Caco-2 (cell line): ENCODE measurements around the gene CUEDC2. TPM values are rescaled to one million over a fixed set of nuclear protein-coding genes. Genes with fewer than 3 reads are reported as not detected.

Experiments used
- BruUV-seq: library from RNA; stranded (reverse); fragments of 400-500 nt; replicated peaks from 2 replicates; lab custom pipeline; 2021; lab: Mats Ljungman, UMichigan
- CTCF ChIA-PET: fragments of 300-600 bp; sonication (Branson Sonifier 250); formaldehyde crosslinking; loops from one replicate; lab custom pipeline; 2022; ENCODE audit warnings: antibody characterized with exemption; lab: Charles Lee
- POLR2A ChIA-PET: fragments of 300-600 bp; sonication (Branson Sonifier 250); formaldehyde crosslinking; loops from one replicate; lab custom pipeline; 2022; ENCODE audit warnings: antibody characterized with exemption; lab: Charles Lee
- DNase-seq, 2 experiments: peaks; one replicate each; pipeline versions ENCODE4 v3.0.0 to v3.0.0-alpha.2; 2020 to 2022
- H3K27me3 ChIP-seq: replicated peaks from 2 replicates; pipeline ENCODE4 v1.6.0; 2011; ENCODE audit warnings: low read length; ENCODE audit not compliant: control insufficient read depth, insufficient read depth
- H3K36me3 ChIP-seq: 2 replicates; pipeline ENCODE4 v1.5.1; 2011; ENCODE audit warnings: low read length; ENCODE audit not compliant: control insufficient read depth, insufficient read depth
- H3K4me1 ChIP-seq: fragments of 250-450 bp; sonication (Bioruptor Pico); 2 replicates; pipeline ENCODE4 v1.5.1; 2020; ENCODE audit warnings: mild to moderate bottlenecking
- H3K4me3 ChIP-seq: 2 replicates; pipeline ENCODE4 v1.5.1; 2011; ENCODE audit warnings: low read depth, mild to moderate bottlenecking, control low read depth, low read length
- H3K9me3 ChIP-seq: fragments of 250-450 bp; sonication (Bioruptor Pico); 2 replicates; pipeline ENCODE4 v1.5.1; 2020; ENCODE audit warnings: mild to moderate bottlenecking, moderate library complexity
- H3K27ac Mint-ChIP-seq: one replicate; pipeline ENCODE4 v1.8.0; 2022; ENCODE audit warnings: mixed read lengths; ENCODE audit not compliant: unreplicated experiment
- H3K27me3 Mint-ChIP-seq: one replicate; pipeline ENCODE4 v1.8.0; 2022; ENCODE audit warnings: mixed read lengths; ENCODE audit not compliant: insufficient read depth, unreplicated experiment
- H3K36me3 Mint-ChIP-seq: one replicate; pipeline ENCODE4 v1.8.0; 2022; ENCODE audit warnings: mild to moderate bottlenecking, mixed read lengths; ENCODE audit not compliant: insufficient read depth, unreplicated experiment
- H3K4me1 Mint-ChIP-seq: one replicate; pipeline ENCODE4 v1.8.0; 2022; ENCODE audit warnings: low read depth, mixed read lengths; ENCODE audit not compliant: unreplicated experiment
- H3K4me3 Mint-ChIP-seq: one replicate; pipeline ENCODE4 v1.8.0; 2022; ENCODE audit warnings: mild to moderate bottlenecking, moderate library complexity, mixed read lengths; ENCODE audit not compliant: unreplicated experiment
- H3K9me3 Mint-ChIP-seq: one replicate; pipeline ENCODE4 v1.8.0; 2022; ENCODE audit warnings: mixed read lengths; ENCODE audit not compliant: unreplicated experiment
- intact Hi-C: fragments of 100-400 bp; cut with micrococcal nuclease; formaldehyde crosslinking; loops from one replicate; pipeline ENCODE4 v1.10.0; 2022; ENCODE audit not compliant: unreplicated experiment
- total RNA-seq: library from RNA; stranded (reverse); gene quantifications from 2 replicates; pipeline ENCODE4 v1.2.3, GENCODE V29; 2022
- TF ChIP-seq, protein P1 (sequence below), 2 experiments: fragments of 200-600 bp in 1 of 2; IDR thresholded peaks; 1 replicate in 1 of 2; 2 replicates in 1 of 2; pipeline versions ENCODE4 v1.5.1 to v1.8.0; 2011 to 2022; ENCODE audit warnings: antibody characterized with exemption in 1 of 2, control low read depth in 1 of 2, inconsistent platforms in 1 of 2, low read depth in 1 of 2, low read length in 1 of 2, mild to moderate bottlenecking in 1 of 2, moderate library complexity in 1 of 2; ENCODE audit not compliant: insufficient read depth in 1 of 2, severe bottlenecking in 1 of 2, unreplicated experiment in 1 of 2

The CUEDC2 gene
- total RNA-seq, 1 experiment from 2014 or later, result 32.1 TPM

- H3K4me3 ChIP-seq, result no peak overlapping the region
- no peak for DNase-seq
- no TSS peak for BruUV-seq
- Mint-ChIP-seq H3K27ac (no peak overlapping the region), H3K9me3 (no peaks in the 10 kb centered on the region), H3K36me3 (no peaks in the 10 kb centered on the region), H3K4me1 (no peaks in the 10 kb centered on the region), H3K4me3 (no peak overlapping the region), H3K27me3 (peaks cover 16% of the 10 kb centered on the region)
- ChIA-PET POLR2A (no interaction called here), CTCF (interaction anchor here (1.4 kb wide), 1 partner anchor 11 kb away, joined by 6 read pairs; no protein-coding TSS in a partner anchor)
- TF ChIP-seq, protein P1, sequence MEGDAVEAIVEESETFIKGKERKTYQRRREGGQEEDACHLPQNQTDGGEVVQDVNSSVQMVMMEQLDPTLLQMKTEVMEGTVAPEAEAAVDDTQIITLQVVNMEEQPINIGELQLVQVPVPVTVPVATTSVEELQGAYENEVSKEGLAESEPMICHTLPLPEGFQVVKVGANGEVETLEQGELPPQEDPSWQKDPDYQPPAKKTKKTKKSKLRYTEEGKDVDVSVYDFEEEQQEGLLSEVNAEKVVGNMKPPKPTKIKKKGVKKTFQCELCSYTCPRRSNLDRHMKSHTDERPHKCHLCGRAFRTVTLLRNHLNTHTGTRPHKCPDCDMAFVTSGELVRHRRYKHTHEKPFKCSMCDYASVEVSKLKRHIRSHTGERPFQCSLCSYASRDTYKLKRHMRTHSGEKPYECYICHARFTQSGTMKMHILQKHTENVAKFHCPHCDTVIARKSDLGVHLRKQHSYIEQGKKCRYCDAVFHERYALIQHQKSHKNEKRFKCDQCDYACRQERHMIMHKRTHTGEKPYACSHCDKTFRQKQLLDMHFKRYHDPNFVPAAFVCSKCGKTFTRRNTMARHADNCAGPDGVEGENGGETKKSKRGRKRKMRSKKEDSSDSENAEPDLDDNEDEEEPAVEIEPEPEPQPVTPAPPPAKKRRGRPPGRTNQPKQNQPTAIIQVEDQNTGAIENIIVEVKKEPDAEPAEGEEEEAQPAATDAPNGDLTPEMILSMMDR (IDR thresholded peaks at IDR 0.05; ENCODE audit: insufficient read depth in 1 of 2, low read depth in 1 of 2, low read length in 1 of 2, severe bottlenecking in 1 of 2, unreplicated experiment in 1 of 2), result no peak
- intact Hi-C loops, result no loop called here
- H3K9me3 ChIP-seq, result no peaks in the 10 kb centered on the region
- H3K4me1 ChIP-seq, result no peaks in the 10 kb centered on the region
- H3K36me3 ChIP-seq, result no peaks in the 10 kb centered on the region
- peaks cover 1% of the 10 kb centered on the region; the same call in 1 of the 2 replicates for H3K27me3 ChIP-seq
Observed at GRCh38 chr10:102410429-102411073, 21.8 kb downstream of the CUEDC2 start.

- no TSS peak for BruUV-seq
- CTCF ChIA-PET, result interaction anchor here (0.7 to 1.4 kb wide), 3 partner anchors 12 to 23 kb away, joined by 4 to 6 read pairs (median 4); no protein-coding TSS in a partner anchor
- H3K36me3 Mint-ChIP-seq, result no peaks in the 10 kb centered on the region
Observed at GRCh38 chr10:102409604-102410428, 22.6 kb downstream of the CUEDC2 start.

More at GRCh38 chr10:102409604-102410428, 22.6 kb downstream of the CUEDC2 start:
- POLR2A ChIA-PET, result no interaction called here
- TF ChIP-seq, protein P1 (IDR thresholded peaks at IDR 0.05; ENCODE audit: insufficient read depth in 1 of 2, low read depth in 1 of 2, low read length in 1 of 2, severe bottlenecking in 1 of 2, unreplicated experiment in 1 of 2), result no peak
- no peaks in the 10 kb centered on the region for H3K36me3 ChIP-seq
- intact Hi-C loops, result no loop called here
- Mint-ChIP-seq H3K4me1 (no peaks in the 10 kb centered on the region), H3K9me3 (no peaks in the 10 kb centered on the region), H3K4me3 (peak overlapping the region; percentile 61), H3K27ac (no peak overlapping the region), H3K27me3 (peaks cover 16% of the 10 kb centered on the region)
- no peaks in the 10 kb centered on the region for H3K4me1 ChIP-seq
- peak overlapping the region; percentile 31 for H3K4me3 ChIP-seq
- no peaks in the 10 kb centered on the region for H3K9me3 ChIP-seq
- no peak for DNase-seq
- peaks cover 1% of the 10 kb centered on the region; the same call in 1 of the 2 replicates for H3K27me3 ChIP-seq
